GM13976 (cell line): ENCODE measurements around the gene CAVIN1.
A peak's percentile ranks its signal among the peaks of the same experiment; 100 is the strongest.

ENCODE experiments used
- DNase-seq: peaks from one replicate; pipeline ENCODE4 v3.0.0; 2012; ENCODE audit warnings: low spot score
- CTCF ChIP-seq: IDR thresholded peaks from 2 replicates; pipeline ENCODE4 v1.5.1; 2012; ENCODE audit warnings: borderline replicate concordance, mild to moderate bottlenecking; ENCODE audit not compliant: insufficient read depth; ENCODE audit errors: extremely low read depth, missing control alignments, control extremely low read depth
- in situ Hi-C: fragments of 300-500 bp; cut with MboI; formaldehyde crosslinking; loops from one replicate; pipeline ENCODE4 v1.12.0; 2022; ENCODE audit warnings: low sequenced_read_pairs, mixed read lengths, inconsistent platforms; ENCODE audit not compliant: unreplicated experiment

Gene CAVIN1

GRCh38 chr17:42442196-42442565 is 19.1 kb upstream of the CAVIN1 start:
- TF ChIP-seq CTCF: no peak
- DNase-seq: no peak
- in situ Hi-C loops: no loop called here

- no peak for TF ChIP-seq CTCF
- in situ Hi-C loops: no loop called here
- DNase-seq: no peak
Observed at GRCh38 chr17:42441371-42442195, 18.5 kb upstream of the CAVIN1 start.

GRCh38 chr17:42438600-42439567 is 15.8 kb upstream of the CAVIN1 start:
- TF ChIP-seq CTCF: peak; percentile 59
- in situ Hi-C loops: no loop called here
- DNase-seq: no peak

- DNase-seq: no peak
- in situ Hi-C loops: no loop called here
Observed at GRCh38 chr17:42436391-42436790, 13.3 kb upstream of the CAVIN1 start.

GRCh38 chr17:42431758-42432161 is 8.7 kb upstream of the CAVIN1 start:
- TF ChIP-seq CTCF: no peak
- in situ Hi-C loops: no loop called here
- DNase-seq: no peak

More at GRCh38 chr17:42436391-42436790, 13.3 kb upstream of the CAVIN1 start:
- TF ChIP-seq CTCF: no peak

GRCh38 chr17:42429726-42430447 is 6.8 kb upstream of the CAVIN1 start:
- in situ Hi-C loops: no loop called here
- DNase-seq: no peak
- no peak for TF ChIP-seq CTCF
